Gastrocnemius medialis (tissue), 4 donors: ENCODE measurements around the gene B4GALT3. TPM values are rescaled to one million over a fixed set of nuclear protein-coding genes. Genes with fewer than 3 reads are reported as not detected.
A peak's percentile ranks its signal among the peaks of the same experiment; 100 is the strongest.

Experiments used
- ATAC-seq, 2 donors: fragments of 150-250 bp; one replicate each; pipeline ENCODE4 v1.9.1; 2016
- DNase-seq, 2 donors: peaks; one replicate each; pipeline ENCODE4 v3.0.0-alpha.2; 2019
- H3K27ac ChIP-seq, 4 donors: fragments of 200-600 bp; sonication (generic); 1 replicate in 1 of 4; 2 replicates in 3 of 4; pipeline ENCODE4 v1.5.1; 2016 to 2018; ENCODE audit warnings: mild to moderate bottlenecking in 2 of 4, moderate library complexity in 1 of 4
- H3K27me3 ChIP-seq, 3 donors: fragments of 200-600 bp; sonication (generic) in 2 of 3; 1 replicate in 1 of 3; 2 replicates in 2 of 3; pipeline versions ENCODE4 v1.5.1 to v1.6.0; 2016 to 2019; ENCODE audit warnings: mild to moderate bottlenecking in 1 of 3, moderate library complexity in 1 of 3
- H3K36me3 ChIP-seq, 2 donors: fragments of 200-600 bp; sonication (generic) in 1 of 2; one replicate each; pipeline ENCODE4 v1.5.1; 2017 to 2018
- H3K4me1 ChIP-seq, 2 donors: fragments of 200-600 bp; sonication (generic) in 1 of 2; one replicate each; pipeline ENCODE4 v1.5.1; 2016 to 2017; ENCODE audit warnings: mild to moderate bottlenecking in 2 of 2
- H3K4me3 ChIP-seq, 4 donors: fragments of 200-600 bp; sonication (generic) in 3 of 4; 1 replicate in 1 of 4; 2 replicates in 3 of 4; pipeline ENCODE4 v1.5.1; 2016 to 2019; ENCODE audit warnings: mild to moderate bottlenecking in 2 of 4
- H3K9me3 ChIP-seq, 3 donors: fragments of 200-600 bp; sonication (generic) in 2 of 3; 1 replicate in 1 of 3; 2 replicates in 2 of 3; pipeline ENCODE4 v1.5.1; 2016 to 2019
- CTCF ChIP-seq, 5 experiments: fragments of 450-650 bp in 3 of 5; fragments of 200-600 bp in 2 of 5; sonication (generic) in 2 of 5; IDR thresholded peaks in 4 of 5; conservative IDR thresholded peaks in 1 of 5; 1 replicate in 4 of 5; 2 replicates in 1 of 5; pipeline ENCODE4 v1.5.1; 2016 to 2019; ENCODE audit warnings: antibody characterized with exemption in 5 of 5, mild to moderate bottlenecking in 3 of 5, moderate library complexity in 3 of 5
- POLR2A ChIP-seq, 2 donors: fragments of 450-650 bp; IDR thresholded peaks; one replicate each; pipeline ENCODE4 v1.6.1; 2017; ENCODE audit warnings: antibody characterized with exemption in 2 of 2, mild to moderate bottlenecking in 2 of 2, moderate library complexity in 2 of 2
- in situ Hi-C, 4 donors: fragments of 200-750 bp; cut with MboI; loops; one replicate each; pipeline versions ENCODE4 v1.15.0 to v1.8.0; 2017; ENCODE audit warnings: low sequenced_read_pairs in 4 of 4
- intact Hi-C: fragments of 100-400 bp; cut with DNase I; formaldehyde crosslinking; loops from one replicate; pipeline ENCODE4 v1.15.1; 2023; ENCODE audit warnings: low total_unique reads
- total RNA-seq, 4 donors: library from RNA; depleted of rRNA; stranded (reverse); fragments of >200 nt; gene quantifications; one replicate each; pipeline versions ENCODE4 v1.1.0 to v1.2.3, GENCODE V29; 2016

Gene B4GALT3
- total RNA-seq, 4 donors from 2014 or later, result 35.5 to 47.7 (median 43.7) TPM

- TF ChIP-seq CTCF (IDR thresholded peaks at IDR 0.05 in 4 of 5, conservative IDR thresholded peaks at IDR 0.05 in 1 of 5) (no peak), POLR2A (IDR thresholded peaks at IDR 0.05) (no peak)
- H3K9me3 ChIP-seq, result no peaks in the 10 kb centered on the region
- no peak overlapping the region for H3K4me3 ChIP-seq
- DNase-seq (no peak), ATAC-seq (no peak)
- intact Hi-C loops (no loop called here), in situ Hi-C loops (loop anchor here (10.0 to 25.0 kb wide), 4 partner anchors 48 to 515 kb away; partner anchors contain the start of genes DUSP12 (in 2 of the 4), B4GALT3 (in 1 of the 4) and SDHC (in 1 of the 4))
- H3K4me1 ChIP-seq, result peaks cover 14 to 17% of the 10 kb centered on the region in 2 donors
- no peaks in the 10 kb centered on the region for H3K27me3 ChIP-seq
- no peaks in the 10 kb centered on the region for H3K36me3 ChIP-seq
- no peak overlapping the region for H3K27ac ChIP-seq
Observed at GRCh38 chr1:161222175-161223019, 45.1 kb upstream of the B4GALT3 start.

- H3K4me3 ChIP-seq, result no peak overlapping the region
- no peak for ATAC-seq
- intact Hi-C loops, result no loop called here
Observed at GRCh38 chr1:161220002-161220401, 42.7 kb upstream of the B4GALT3 start.

GRCh38 chr1:161219078-161219892 is 42.0 kb upstream of the B4GALT3 start:
- Histone ChIP-seq H3K9me3 (no peaks in the 10 kb centered on the region), H3K4me1 (no peaks in the 10 kb centered on the region), H3K36me3 (peaks cover 0 to 5% of the 10 kb centered on the region in 2 donors), H3K4me3 (no peak overlapping the region), H3K27ac (no peak overlapping the region), H3K27me3 (no peaks in the 10 kb centered on the region)
- TF ChIP-seq POLR2A (IDR thresholded peaks at IDR 0.05) (no peak), CTCF (IDR thresholded peaks at IDR 0.05 in 4 of 5, conservative IDR thresholded peaks at IDR 0.05 in 1 of 5) (no peak)
- in situ Hi-C loops, result loop anchor here in 2 of 4 donors (25.0 kb wide), 1 partner anchor 518 kb away; the partner anchor contains the start of gene DUSP12 (in 2 of the 2)
- DNase-seq (no peak), ATAC-seq (no peak)
- intact Hi-C loops, result no loop called here

More at GRCh38 chr1:161220002-161220401, 42.7 kb upstream of the B4GALT3 start:
- H3K9me3 ChIP-seq, result no peaks in the 10 kb centered on the region
- DNase-seq, result no peak
- H3K4me1 ChIP-seq, result peaks cover 0 to under 1% of the 10 kb centered on the region in 2 donors
- in situ Hi-C loops, result loop anchor here (10.0 to 25.0 kb wide), 4 partner anchors 45 to 517 kb away; partner anchors contain the start of genes DUSP12 (in 2 of the 4), B4GALT3 (in 1 of the 4) and SDHC (in 1 of the 4)
- no peak overlapping the region for H3K27ac ChIP-seq
- TF ChIP-seq POLR2A (IDR thresholded peaks at IDR 0.05) (no peak), CTCF (IDR thresholded peaks at IDR 0.05 in 4 of 5, conservative IDR thresholded peaks at IDR 0.05 in 1 of 5) (no peak)
- H3K27me3 ChIP-seq, result no peaks in the 10 kb centered on the region
- no peaks in the 10 kb centered on the region for H3K36me3 ChIP-seq

GRCh38 chr1:161218301-161219077 is 41.2 kb upstream of the B4GALT3 start:
- Histone ChIP-seq H3K4me3 (no peak overlapping the region), H3K9me3 (no peaks in the 10 kb centered on the region), H3K36me3 (peaks cover 0 to 13% of the 10 kb centered on the region in 2 donors), H3K27me3 (no peaks in the 10 kb centered on the region), H3K4me1 (no peaks in the 10 kb centered on the region), H3K27ac (peak overlapping the region in 1 of 4 donors; percentile 59)
- DNase-seq (no peak), ATAC-seq (no peak)
- in situ Hi-C loops, result loop anchor here in 2 of 4 donors (25.0 kb wide), 1 partner anchor 519 kb away; the partner anchor contains the start of gene DUSP12 (in 2 of the 2)
- TF ChIP-seq CTCF (IDR thresholded peaks at IDR 0.05 in 4 of 5, conservative IDR thresholded peaks at IDR 0.05 in 1 of 5), result no peak
- TF ChIP-seq POLR2A (IDR thresholded peaks at IDR 0.05), result no peak
- intact Hi-C loops, result no loop called here
